Ascending aorta (tissue), 2 donors: Measurements from ENCODE around the gene HTRA3. TPM values are rescaled to one million over a fixed set of nuclear protein-coding genes. Genes with fewer than 3 reads are reported as not detected.

ENCODE experiments used
- DNase-seq, 2 donors: peaks; one replicate each; pipeline ENCODE4 v3.0.0-alpha.2; 2019; ENCODE audit warnings: low spot score in 2 of 2
- H3K27ac ChIP-seq, 2 donors: fragments of 200-600 bp; sonication (generic); one replicate each; pipeline ENCODE4 v1.5.1; 2016 to 2017; ENCODE audit warnings: mild to moderate bottlenecking in 1 of 2
- H3K27me3 ChIP-seq: fragments of 200-600 bp; sonication (generic); one replicate; pipeline ENCODE4 v1.5.1; 2017
- H3K36me3 ChIP-seq, 2 donors: fragments of 200-600 bp; sonication (generic); one replicate each; pipeline ENCODE4 v1.5.1; 2016
- H3K4me1 ChIP-seq, 2 donors: fragments of 200-600 bp; sonication (generic); one replicate each; pipeline ENCODE4 v1.5.1; 2016 to 2017; ENCODE audit warnings: mild to moderate bottlenecking in 1 of 2
- H3K4me3 ChIP-seq, 2 donors: fragments of 200-600 bp; sonication (generic); one replicate each; pipeline ENCODE4 v1.5.1; 2016 to 2017; ENCODE audit warnings: mild to moderate bottlenecking in 1 of 2
- H3K9me3 ChIP-seq, 2 donors: fragments of 200-600 bp; sonication (generic); one replicate each; pipeline ENCODE4 v1.5.1; 2016
- intact Hi-C: fragments of 100-400 bp; cut with DNase I; formaldehyde crosslinking; loops from one replicate; pipeline ENCODE4 v1.15.1; 2023
- total RNA-seq: library from RNA; depleted of rRNA; stranded (reverse); fragments of >200 nt; gene quantifications from one replicate; pipeline ENCODE4 v1.1.0, GENCODE V29; 2016
- TF ChIP-seq, protein P1 (sequence below), 3 experiments: fragments of 200-600 bp in 2 of 3; fragments of 450-650 bp in 1 of 3; sonication (generic) in 2 of 3; IDR thresholded peaks; one replicate each; pipeline ENCODE4 v1.5.1; 2016 to 2019; ENCODE audit warnings: antibody characterized with exemption in 3 of 3, mild to moderate bottlenecking in 1 of 3, moderate library complexity in 1 of 3

Gene HTRA3
- total RNA-seq, 1 donor from 2014 or later = 52.6 TPM

DNA sequence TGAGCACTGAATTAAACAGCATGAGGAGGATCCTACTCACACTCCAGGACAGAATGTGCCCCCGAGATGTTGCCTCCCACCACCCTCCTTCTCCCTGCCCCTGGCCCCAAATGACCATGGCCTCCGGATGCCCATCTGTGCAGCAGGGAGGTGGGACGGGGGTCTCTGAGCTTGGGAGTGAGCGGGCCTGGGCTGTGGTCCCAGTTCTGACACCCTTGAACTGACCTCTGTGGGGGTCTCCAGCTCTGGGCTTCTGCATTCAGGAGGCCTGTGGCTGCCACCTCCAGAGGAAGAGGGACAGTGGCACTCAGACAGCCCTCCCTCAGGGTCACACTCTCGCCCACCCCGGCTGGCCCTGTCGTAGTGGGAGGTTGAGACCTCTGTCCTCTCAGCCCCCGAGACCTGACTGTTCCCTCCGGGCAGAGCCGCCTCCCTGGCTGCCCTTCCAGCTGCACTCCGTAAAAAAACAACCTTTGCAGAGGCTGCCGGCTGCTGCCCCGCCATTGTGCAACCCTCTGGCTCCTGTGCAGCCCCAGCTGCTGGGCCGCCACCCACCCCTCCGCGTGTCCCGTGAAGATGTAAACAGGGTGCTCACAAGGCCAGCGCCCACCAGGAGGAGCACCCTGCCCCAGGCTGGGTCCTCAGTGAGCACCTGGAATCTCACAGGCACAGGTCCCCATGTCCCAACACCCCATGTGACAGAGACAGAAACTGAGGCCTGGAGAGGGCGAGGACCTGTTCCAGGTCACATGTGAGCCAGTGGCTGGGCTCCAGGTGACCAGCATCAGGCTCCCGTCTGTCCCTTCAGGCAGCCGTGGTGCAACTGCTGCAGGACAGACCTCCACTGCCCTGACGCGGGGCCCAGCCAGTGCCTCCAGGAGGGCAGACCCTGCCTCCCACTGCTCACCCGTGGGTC, 39.6 kb downstream of the HTRA3 start:
- no peaks in the 10 kb centered on the region for H3K27me3 ChIP-seq
- no peaks in the 10 kb centered on the region for H3K36me3 ChIP-seq
- H3K27ac ChIP-seq = no peak overlapping the region
- DNase-seq = peak in 1 of 2 donors; percentile 64
- H3K4me3 ChIP-seq = no peak overlapping the region
- no peaks in the 10 kb centered on the region for H3K4me1 ChIP-seq
- TF ChIP-seq, protein P1, sequence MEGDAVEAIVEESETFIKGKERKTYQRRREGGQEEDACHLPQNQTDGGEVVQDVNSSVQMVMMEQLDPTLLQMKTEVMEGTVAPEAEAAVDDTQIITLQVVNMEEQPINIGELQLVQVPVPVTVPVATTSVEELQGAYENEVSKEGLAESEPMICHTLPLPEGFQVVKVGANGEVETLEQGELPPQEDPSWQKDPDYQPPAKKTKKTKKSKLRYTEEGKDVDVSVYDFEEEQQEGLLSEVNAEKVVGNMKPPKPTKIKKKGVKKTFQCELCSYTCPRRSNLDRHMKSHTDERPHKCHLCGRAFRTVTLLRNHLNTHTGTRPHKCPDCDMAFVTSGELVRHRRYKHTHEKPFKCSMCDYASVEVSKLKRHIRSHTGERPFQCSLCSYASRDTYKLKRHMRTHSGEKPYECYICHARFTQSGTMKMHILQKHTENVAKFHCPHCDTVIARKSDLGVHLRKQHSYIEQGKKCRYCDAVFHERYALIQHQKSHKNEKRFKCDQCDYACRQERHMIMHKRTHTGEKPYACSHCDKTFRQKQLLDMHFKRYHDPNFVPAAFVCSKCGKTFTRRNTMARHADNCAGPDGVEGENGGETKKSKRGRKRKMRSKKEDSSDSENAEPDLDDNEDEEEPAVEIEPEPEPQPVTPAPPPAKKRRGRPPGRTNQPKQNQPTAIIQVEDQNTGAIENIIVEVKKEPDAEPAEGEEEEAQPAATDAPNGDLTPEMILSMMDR (IDR thresholded peaks at IDR 0.05) = no peak
- no peaks in the 10 kb centered on the region for H3K9me3 ChIP-seq
- intact Hi-C loops = no loop called here

DNA sequence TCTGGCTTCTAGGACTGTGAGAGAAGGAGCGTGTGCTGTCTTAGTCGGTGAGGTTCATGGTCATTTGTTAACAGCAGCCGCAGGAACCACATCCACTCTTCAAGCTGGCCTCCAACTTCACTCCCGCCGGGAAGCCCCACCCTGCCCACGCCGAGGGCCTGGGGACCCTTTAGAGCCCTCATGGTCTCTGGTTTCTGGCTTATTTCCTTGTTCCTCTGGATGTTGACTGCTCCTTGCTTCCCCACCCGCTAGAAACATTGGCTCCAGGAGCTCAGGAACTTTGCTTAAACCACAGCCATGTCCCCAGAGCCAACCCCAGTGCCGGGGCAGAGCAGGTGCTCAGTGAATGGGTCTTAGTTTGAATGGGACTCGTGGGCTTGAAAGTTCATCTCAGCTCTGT, 40.8 kb downstream of the HTRA3 start:
- Histone ChIP-seq H3K4me1 (no peaks in the 10 kb centered on the region), H3K27ac (no peak overlapping the region), H3K9me3 (no peaks in the 10 kb centered on the region), H3K27me3 (no peaks in the 10 kb centered on the region), H3K4me3 (no peak overlapping the region), H3K36me3 (no peaks in the 10 kb centered on the region)
- TF ChIP-seq, protein P1 (IDR thresholded peaks at IDR 0.05) = no peak
- intact Hi-C loops = no loop called here
- no peak for DNase-seq

DNA sequence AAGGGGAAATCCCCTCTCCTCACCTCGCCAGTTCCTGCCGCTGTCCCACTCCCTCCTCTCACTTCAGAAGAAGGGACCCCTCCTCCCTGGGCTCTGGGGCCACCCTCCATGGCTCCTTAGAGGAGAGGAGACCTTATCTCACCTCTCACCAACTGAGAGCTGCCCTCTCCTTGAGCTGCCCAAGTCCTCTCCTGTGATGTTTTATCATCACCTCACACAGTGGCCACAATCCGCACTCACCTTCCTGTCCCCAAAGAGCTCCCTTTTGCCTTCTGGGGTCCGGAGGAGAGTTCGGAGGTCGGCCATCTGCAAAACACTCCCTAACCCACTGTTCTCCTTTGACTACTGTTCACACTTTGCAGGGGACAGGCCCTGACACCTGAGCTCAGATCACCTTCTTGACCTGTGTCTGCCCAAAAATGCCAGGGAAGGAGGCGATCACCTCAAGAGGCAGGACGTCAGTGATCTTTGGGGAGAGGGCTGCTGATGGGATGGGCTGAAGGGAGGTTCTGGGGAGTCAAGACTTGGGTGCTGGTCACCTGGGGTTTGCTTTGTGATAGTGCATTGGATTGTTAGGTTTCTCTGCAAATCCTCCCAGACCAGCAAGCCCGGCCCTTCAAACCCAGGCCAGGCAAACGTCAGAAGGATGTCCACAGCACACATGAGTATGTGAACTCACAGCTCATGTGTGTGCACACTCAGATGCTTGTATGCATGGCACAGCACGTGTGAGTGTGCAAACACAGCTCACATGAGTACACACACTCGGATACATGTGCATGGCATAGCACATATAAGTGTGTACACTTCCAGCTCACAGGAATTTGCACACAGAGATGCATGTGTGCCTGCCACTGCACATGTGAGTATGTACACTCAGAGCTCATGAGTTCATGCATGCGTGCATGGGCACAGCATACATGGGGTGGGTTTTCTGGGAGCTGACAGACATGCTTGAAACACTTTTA, 41.8 kb downstream of the HTRA3 start:
- DNase-seq = peak; percentile 6 to 40
- Histone ChIP-seq H3K36me3 (no peaks in the 10 kb centered on the region), H3K27me3 (no peaks in the 10 kb centered on the region), H3K4me3 (no peak overlapping the region), H3K4me1 (peaks cover 0 to 5% of the 10 kb centered on the region in 2 donors), H3K9me3 (no peaks in the 10 kb centered on the region), H3K27ac (no peak overlapping the region)
- TF ChIP-seq, protein P1 (IDR thresholded peaks at IDR 0.05) = no peak
- intact Hi-C loops = no loop called here

DNA sequence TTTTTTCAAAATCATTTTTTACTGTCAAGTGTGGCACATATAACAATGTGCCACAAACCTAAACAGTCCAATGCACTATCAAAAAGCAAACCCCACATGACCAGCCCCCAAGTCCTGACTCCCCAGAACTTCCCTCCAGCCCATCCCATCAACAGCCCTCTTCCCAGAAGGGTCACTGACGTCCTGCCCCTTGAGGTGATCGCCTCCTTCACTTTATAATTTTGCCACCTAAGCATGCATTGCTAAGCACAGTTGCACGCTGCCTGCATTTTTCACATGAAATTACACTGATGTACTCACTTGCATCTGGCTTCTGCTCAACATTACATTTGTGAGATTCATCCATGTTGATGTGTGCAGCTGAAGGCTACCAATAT, 42.5 kb downstream of the HTRA3 start:
- H3K36me3 ChIP-seq = no peaks in the 10 kb centered on the region
- H3K4me3 ChIP-seq = no peak overlapping the region
- intact Hi-C loops = no loop called here
- no peaks in the 10 kb centered on the region for H3K27me3 ChIP-seq
- no peak overlapping the region for H3K27ac ChIP-seq
- H3K4me1 ChIP-seq = peaks cover 0 to 5% of the 10 kb centered on the region in 2 donors
- no peaks in the 10 kb centered on the region for H3K9me3 ChIP-seq
- TF ChIP-seq, protein P1 (IDR thresholded peaks at IDR 0.05) = no peak
- DNase-seq = no peak

DNA sequence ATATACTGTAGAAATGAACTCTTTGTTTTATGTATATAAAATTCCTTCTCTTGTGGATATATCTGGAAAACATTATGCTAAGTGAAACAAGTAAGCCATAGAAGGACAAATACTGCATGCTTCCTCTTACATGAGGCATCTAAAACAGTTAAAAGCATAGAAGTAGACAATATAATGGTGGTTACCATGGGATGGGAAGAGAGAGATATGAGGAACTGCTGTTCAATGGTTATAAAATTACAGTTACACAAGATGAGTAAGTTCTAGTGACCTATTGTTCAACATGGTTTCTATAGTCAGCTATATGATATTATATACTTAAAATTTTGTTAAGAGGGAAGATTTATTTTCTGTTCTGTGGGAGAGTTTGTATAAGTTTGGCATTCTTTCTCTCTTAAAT, 43.4 kb downstream of the HTRA3 start:
- H3K27ac ChIP-seq = no peak overlapping the region
- H3K4me1 ChIP-seq = peaks cover 0 to 5% of the 10 kb centered on the region in 2 donors
- no peak overlapping the region for H3K4me3 ChIP-seq
- intact Hi-C loops = no loop called here
- no peak for DNase-seq
- H3K9me3 ChIP-seq = no peaks in the 10 kb centered on the region
- H3K36me3 ChIP-seq = no peaks in the 10 kb centered on the region
- TF ChIP-seq, protein P1 (IDR thresholded peaks at IDR 0.05) = no peak
- no peaks in the 10 kb centered on the region for H3K27me3 ChIP-seq
